NCI-H2107 (cell line): Measurements from ENCODE around the gene ZBTB7C.

Experiments used
- DNase-seq: peaks from one replicate; lab custom pipeline; 2025; lab: John Stamatoyannopoulos, UW

ZBTB7C gene

GRCh38 chr18:48324651-48325050, 84.5 kb downstream of the ZBTB7C start:
- no peak for DNase-seq

GRCh38 chr18:48323151-48323550, 86.0 kb downstream of the ZBTB7C start:
- no peak for DNase-seq

GRCh38 chr18:48321536-48321935, 87.6 kb downstream of the ZBTB7C start:
- no peak for DNase-seq

- no peak for DNase-seq
Observed at GRCh38 chr18:48321121-48321520, 88.1 kb downstream of the ZBTB7C start.

DNA sequence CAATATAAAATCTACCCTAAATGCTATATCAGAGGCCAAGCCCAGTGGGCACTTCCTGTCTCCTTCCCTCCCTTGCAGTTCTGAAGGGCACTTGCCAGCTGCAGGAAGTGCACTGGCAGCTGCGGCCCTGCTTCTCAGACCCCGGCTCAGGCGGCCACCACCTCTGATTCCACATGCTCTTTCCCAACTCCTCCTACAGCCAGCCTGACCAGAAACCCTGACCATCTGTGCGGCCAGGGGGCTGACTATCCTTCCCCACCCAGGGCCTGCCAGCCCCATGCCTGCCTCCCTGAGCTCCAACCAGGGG, 88.6 kb downstream of the ZBTB7C start:
- peak; percentile 45 for DNase-seq

DNA sequence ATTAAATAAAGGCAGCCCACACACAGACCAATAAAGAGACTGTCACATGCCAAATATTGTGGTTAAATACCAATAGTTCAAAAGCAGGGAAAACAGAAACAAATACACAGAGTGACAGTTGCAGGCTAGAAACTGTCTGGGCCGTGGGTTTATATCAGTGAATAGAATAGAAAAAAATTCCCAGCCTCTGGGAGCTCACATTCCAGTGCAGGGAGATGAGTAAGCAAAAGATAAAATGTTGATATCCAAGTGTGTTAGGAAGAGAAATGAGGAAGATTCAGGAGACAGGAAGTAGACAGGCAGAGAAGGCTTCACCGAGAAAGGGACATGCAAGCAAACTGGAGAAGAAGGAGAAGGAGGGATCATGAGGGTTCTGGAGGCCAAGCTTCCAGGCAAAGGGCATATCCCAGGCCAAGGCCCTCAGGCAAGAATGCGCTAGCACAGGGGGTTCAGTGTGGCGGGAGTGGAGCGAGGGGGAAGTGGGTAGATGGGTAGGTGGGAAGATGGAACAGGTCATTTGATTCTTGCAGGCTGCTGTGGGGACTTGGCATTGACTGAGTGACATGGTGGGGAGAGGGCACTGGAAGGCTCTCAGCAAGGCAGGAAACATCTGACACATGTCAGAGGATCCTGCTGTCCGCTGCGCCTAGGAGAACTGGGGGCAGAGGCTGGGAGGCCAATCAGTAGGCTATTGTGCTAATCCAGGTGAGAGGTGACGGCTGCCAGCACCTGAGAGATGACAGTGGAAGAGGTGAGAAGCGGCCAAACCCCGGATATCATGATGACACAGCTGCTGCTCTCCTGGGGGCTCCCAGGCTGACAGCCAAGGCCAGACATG, 89.2 kb downstream of the ZBTB7C start:
- no peak for DNase-seq

DNA sequence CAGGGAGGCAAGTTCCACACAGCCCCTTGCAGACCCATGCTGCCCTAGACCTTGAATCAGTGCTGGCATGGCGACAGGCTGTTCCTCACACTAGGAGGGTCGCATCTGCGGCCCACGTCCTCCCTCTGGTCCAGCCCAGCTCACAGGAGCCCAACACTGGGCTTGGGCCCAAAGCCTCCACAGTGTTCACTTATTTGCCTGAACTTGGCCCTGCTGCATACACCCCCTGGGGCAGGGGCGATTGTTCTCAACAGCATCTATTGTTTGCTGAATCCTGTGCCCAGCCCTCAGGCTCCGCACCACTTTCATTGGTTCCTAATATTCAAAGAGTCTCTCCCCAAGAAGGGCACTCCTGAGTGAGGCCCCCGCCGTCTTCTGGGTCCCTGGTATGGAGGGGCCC, 90.7 kb downstream of the ZBTB7C start:
- DNase-seq = no peak

DNA sequence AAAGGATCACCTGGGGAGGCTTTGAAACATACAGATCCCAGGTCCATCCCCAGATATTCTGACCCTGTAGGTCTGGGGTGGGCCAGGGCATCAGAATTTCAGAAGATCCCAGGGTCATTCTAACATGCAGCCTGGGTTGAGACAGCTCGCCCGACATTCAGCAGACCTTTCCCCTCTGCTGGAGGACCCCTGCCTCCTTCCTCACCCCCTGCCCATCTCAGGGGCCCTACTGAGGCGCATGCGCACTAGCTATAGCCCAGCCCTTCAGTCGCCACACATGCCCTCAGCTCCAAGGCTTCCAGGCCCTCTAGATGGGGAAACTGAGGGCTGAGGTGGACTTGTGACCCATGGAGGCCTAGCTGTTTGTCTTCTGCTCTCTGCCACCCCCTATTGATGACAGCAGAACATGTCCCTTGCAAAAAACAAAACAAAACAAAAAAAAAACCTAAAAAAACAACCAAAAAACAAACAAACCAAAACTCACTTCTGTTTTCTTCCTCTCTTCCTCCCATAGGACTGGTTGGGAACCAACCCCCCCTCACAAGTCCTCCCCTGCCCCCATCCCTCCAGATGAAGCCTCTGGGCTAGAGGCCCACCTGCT, 91.3 kb downstream of the ZBTB7C start:
- no peak for DNase-seq

DNA sequence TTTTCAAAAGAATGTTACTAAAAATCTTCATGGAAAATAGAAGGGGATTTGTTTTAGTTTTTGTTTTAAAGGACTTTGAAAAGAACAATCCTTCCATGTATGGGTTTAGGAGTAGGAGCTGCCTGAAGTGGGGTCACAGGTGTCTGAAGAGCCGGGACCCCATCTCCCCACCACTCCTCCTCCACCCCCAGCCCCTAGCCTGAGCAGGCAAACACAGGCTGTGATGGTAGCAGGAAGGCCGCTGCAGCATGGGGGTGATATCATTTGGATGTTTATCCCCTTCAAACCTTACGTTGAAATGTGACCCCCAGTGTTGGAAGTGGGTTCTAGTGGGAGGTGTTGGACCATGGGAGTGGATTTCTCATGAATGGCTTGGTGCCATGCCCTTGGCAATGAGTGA, 93.0 kb downstream of the ZBTB7C start:
- DNase-seq = no peak

DNA sequence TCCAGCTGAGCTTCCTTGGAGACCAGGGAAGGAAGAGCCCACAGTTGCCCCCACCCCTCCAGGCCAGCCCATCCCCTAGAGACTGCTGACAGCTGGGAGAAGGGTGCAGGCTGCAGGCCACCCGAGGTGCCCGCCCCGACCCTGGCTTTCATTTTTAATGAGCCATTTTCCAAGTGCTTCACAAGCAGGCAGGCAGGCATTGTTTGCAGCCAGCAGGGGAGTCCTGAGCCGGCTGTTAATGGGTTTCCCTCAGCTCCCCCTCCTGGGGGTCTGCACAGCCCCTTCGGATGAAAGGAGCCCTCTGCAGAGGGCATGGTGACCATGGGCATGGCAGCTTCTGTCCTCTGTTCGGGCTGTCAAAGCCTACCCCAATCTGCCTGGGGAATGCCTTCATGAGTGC, 94.5 kb downstream of the ZBTB7C start:
- DNase-seq = peak; percentile 77

GRCh38 chr18:48313792-48314191, 95.4 kb downstream of the ZBTB7C start:
- DNase-seq = peak; percentile 34

DNA sequence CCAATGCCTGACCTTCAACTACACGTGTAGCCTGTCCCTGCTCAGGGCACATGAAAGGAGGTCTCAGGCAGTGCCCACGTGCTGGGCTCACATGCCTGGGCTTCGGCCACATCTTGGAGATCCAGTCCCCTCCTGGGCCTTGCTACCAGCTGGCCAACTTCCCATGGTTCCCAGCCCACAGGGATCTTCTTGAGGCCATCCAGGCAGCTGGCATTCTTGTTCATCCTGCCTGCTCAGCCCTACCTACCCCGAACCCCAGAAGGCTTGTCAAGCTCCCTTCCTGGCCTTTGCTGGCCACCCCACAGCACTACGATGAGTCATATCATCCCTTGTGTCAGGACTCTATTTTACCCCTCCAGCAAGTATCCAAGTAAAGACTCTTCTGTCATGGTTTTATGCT, 97.1 kb downstream of the ZBTB7C start:
- no peak for DNase-seq

- DNase-seq = no peak
Observed at GRCh38 chr18:48310999-48311398, 98.2 kb downstream of the ZBTB7C start.

DNA sequence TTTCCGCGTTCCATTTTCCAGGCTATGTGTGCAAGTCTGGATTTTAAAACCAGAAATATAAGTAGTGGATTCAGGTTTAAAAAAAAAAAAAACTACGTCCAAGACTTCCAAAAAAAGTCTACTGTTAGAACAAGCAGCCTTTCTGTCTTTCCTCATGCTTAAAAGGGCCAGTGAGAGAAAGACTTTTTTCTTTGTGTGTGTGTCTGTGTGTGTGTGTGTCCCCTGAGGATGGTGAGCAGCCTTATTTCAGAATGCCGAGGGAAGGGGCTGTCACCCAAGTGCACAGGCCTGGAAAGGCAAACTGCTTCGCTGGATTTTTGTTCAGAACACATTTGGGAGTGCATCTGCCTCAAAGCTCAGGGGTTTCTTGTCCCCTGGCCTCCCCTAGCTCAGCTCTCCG, 98.8 kb downstream of the ZBTB7C start:
- no peak for DNase-seq

- no peak for DNase-seq
Observed at GRCh38 chr18:48308755-48309575, 100.2 kb downstream of the ZBTB7C start.

- DNase-seq = no peak
Observed at GRCh38 chr18:48308027-48308635, 101.1 kb downstream of the ZBTB7C start.

GRCh38 chr18:48306838-48307237, 102.3 kb downstream of the ZBTB7C start:
- no peak for DNase-seq

- no peak for DNase-seq
Observed at GRCh38 chr18:48304906-48305693, 104.1 kb downstream of the ZBTB7C start.

DNA sequence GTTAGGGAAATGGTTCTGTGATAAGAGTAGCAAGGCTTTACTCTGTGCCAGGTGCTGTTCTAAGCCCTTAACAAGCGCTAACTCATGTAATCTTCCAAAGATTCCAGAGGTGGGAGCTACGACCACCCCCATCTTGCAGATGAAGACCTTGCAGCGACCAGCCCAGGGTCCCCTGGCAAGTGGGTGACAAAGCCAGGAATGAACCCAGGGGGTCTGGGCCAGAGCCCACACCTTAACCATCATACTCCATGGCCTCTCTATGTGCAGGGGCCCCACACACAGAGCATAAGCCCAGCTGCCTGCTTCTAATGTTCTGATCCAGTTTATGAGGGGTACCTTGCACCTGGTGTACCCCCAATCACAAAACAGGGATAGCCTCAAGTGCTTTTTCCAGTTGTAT, 105.3 kb downstream of the ZBTB7C start:
- DNase-seq = no peak

DNA sequence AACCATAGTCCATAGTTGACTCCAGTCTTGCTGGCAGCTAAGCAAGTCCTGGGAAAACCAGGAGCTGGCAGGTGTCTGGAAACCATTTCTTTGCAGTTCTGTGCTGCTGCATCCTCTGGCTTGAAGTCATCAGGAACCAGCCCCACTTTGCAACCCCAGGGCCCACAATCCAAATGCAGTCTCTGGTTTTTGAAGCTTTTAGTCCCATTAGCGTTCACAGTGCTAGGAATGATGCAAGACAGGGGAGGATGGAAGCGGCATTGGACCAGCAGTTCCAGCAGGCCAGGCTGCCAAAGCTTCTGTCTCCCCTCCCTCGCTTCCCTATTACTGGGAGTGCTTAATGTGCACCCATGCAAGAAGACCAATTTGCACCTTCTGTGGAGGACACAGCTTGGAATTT, 106.4 kb downstream of the ZBTB7C start:
- no peak for DNase-seq

GRCh38 chr18:48300463-48300961, 108.7 kb downstream of the ZBTB7C start:
- DNase-seq = no peak

- DNase-seq = no peak
Observed at GRCh38 chr18:48297139-48297538, 112.0 kb downstream of the ZBTB7C start.
